ENCODE data around the gene SIN3A. TPM values are rescaled to one million over a fixed set of nuclear protein-coding genes. Genes with fewer than 3 reads are reported as not detected.
"Not testable (repeated sequence)": the region's sequence is repeated elsewhere in the genome, so short reads cannot be mapped to it uniquely, and the experiment has no call there.

Gene SIN3A
- total and polyA plus RNA-seq, 2 experiments from 2014 or later, result 19.2 to 41.1 TPM

GRCh38 chr15:75389791-75390382 lies 61.6 kb downstream of the SIN3A start:
- Histone ChIP-seq H3K4me1 (ENCODE audit: low read depth) (no peaks in the 10 kb centered on the region), H3K4me3 (no peak overlapping the region), H3K36me3 (peaks cover 83% of the 10 kb centered on the region), H3K27ac (no peak overlapping the region), H3K9me3 (ENCODE audit: low read depth) (no peaks in the 10 kb centered on the region), H3K27me3 (no peaks in the 10 kb centered on the region)
- DNase-seq (ENCODE audit: low read depth in 1 of 2, low spot score in 1 of 2), result no peak
- TF ChIP-seq, protein P1, sequence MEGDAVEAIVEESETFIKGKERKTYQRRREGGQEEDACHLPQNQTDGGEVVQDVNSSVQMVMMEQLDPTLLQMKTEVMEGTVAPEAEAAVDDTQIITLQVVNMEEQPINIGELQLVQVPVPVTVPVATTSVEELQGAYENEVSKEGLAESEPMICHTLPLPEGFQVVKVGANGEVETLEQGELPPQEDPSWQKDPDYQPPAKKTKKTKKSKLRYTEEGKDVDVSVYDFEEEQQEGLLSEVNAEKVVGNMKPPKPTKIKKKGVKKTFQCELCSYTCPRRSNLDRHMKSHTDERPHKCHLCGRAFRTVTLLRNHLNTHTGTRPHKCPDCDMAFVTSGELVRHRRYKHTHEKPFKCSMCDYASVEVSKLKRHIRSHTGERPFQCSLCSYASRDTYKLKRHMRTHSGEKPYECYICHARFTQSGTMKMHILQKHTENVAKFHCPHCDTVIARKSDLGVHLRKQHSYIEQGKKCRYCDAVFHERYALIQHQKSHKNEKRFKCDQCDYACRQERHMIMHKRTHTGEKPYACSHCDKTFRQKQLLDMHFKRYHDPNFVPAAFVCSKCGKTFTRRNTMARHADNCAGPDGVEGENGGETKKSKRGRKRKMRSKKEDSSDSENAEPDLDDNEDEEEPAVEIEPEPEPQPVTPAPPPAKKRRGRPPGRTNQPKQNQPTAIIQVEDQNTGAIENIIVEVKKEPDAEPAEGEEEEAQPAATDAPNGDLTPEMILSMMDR (IDR thresholded peaks at IDR 0.05; ENCODE audit: low read depth, low read length), result no peak

- not testable (repeated sequence) for H3K4me1 ChIP-seq (ENCODE audit: low read depth); H3K4me3 ChIP-seq; H3K27me3 ChIP-seq; H3K9me3 ChIP-seq (ENCODE audit: low read depth); H3K27ac ChIP-seq; DNase-seq (ENCODE audit: low read depth in 1 of 2, low spot score in 1 of 2)
- H3K36me3 ChIP-seq, result peaks cover 82% of the 10 kb centered on the region
Measured at GRCh38 chr15:75383986-75384385, 67.5 kb downstream of the SIN3A start.

DNA sequence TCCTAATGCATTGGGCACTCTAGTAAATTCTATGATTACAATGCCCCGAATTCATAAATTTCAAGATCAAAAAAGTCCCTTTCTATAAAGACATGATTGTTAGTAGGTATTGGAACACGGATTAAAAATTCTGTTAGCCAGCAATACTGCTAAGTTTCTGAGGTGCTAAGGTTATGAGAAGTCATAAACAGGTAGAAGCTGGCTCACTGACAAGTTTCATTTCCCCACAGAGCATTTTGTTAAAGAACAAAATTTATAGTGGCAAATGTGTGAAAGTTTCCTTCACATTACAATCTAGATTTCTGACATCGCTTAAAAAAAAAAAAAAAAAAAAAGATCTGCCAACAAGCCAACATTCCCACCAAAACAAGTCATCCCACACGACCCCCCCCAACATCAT lies 70.7 kb downstream of the SIN3A start:
- TF ChIP-seq, protein P1 (IDR thresholded peaks at IDR 0.05; ENCODE audit: low read depth, low read length), result no peak
- H3K4me1 ChIP-seq (ENCODE audit: low read depth), result no peaks in the 10 kb centered on the region
- H3K27ac ChIP-seq, result no peak overlapping the region
- peaks cover 74% of the 10 kb centered on the region for H3K36me3 ChIP-seq
- no peak for DNase-seq (ENCODE audit: low read depth in 1 of 2, low spot score in 1 of 2)
- no peak overlapping the region for H3K4me3 ChIP-seq
- no peaks in the 10 kb centered on the region for H3K9me3 ChIP-seq (ENCODE audit: low read depth)
- no peaks in the 10 kb centered on the region for H3K27me3 ChIP-seq

DNA sequence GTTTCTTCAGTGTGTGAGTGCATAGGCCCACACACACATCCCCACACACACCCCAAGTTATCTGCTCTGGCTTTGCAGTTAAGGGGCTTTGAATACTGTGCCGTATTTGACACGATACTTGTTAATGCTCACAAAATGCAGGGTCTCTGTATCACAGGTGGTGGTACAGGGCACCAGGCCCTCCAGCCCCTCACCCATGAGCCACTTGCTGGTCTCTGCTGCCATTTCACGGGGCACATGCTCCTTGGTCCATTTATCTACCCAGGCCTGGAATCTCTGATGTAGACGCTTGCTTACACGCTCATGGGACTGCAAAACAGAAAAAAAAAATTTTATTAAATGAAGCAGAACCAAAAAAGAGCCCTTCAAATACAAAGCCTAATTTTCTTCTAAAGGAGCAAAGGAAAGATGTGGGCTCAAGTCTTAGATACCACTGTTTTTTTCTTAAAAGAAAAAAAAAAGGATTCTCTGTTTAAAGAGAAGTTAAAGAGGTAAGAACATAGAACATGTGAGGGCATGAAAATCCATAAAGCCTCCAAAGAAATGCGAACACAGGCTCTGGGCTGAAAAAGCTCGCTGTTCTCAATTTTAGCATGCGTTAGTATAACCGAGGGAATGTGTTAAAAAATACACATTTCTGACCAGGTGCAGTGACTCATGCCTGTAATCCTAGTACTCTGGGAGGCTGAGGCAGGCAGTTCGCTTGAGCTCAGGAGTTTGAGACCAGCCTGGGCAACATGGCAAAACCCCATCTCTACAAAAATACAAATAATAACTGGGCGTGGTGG lies 79.4 kb downstream of the SIN3A start:
- Histone ChIP-seq H3K9me3 (ENCODE audit: low read depth) (no peaks in the 10 kb centered on the region), H3K4me1 (ENCODE audit: low read depth) (peaks cover 6% of the 10 kb centered on the region), H3K4me3 (no peak overlapping the region), H3K27me3 (no peaks in the 10 kb centered on the region), H3K36me3 (peaks cover 45% of the 10 kb centered on the region), H3K27ac (no peak overlapping the region)
- DNase-seq (ENCODE audit: low read depth in 1 of 2, low spot score in 1 of 2), result no peak
- TF ChIP-seq, protein P1 (IDR thresholded peaks at IDR 0.05; ENCODE audit: low read depth, low read length), result no peak

DNA sequence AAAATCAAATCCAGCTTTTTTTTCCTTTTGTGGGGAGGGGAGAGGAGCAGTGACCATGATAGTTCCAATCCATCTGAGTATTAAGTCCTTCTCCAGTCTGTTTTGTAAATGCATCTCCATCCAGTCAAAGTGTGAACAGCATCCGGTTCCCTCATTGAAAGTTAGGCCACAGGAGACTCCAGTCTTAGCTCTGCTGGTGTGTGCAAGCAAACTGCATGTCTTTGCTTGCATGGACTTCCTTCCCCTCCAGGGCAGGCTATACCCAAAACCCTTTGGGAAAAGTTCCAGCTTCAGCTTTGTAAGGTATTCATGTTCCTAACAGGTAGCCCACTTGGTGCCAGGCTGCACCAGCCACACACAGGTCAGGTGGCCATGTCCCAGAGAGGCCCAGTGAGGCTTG lies 80.0 kb downstream of the SIN3A start:
- Histone ChIP-seq H3K9me3 (ENCODE audit: low read depth) (no peaks in the 10 kb centered on the region), H3K4me1 (ENCODE audit: low read depth) (peaks cover 6% of the 10 kb centered on the region), H3K27ac (no peak overlapping the region), H3K36me3 (peaks cover 48% of the 10 kb centered on the region), H3K27me3 (no peaks in the 10 kb centered on the region), H3K4me3 (no peak overlapping the region)
- TF ChIP-seq, protein P1 (IDR thresholded peaks at IDR 0.05; ENCODE audit: low read depth, low read length), result no peak
- DNase-seq (ENCODE audit: low read depth in 1 of 2, low spot score in 1 of 2), result no peak

- Histone ChIP-seq H3K9me3 (ENCODE audit: low read depth) (no peaks in the 10 kb centered on the region), H3K27me3 (no peaks in the 10 kb centered on the region), H3K36me3 (peaks cover 47% of the 10 kb centered on the region), H3K4me3 (no peak overlapping the region), H3K4me1 (ENCODE audit: low read depth) (peaks cover 6% of the 10 kb centered on the region), H3K27ac (peak overlapping the region; percentile 94)
- DNase-seq (ENCODE audit: low read depth in 1 of 2, low spot score in 1 of 2), result no peak
- TF ChIP-seq, protein P1 (IDR thresholded peaks at IDR 0.05; ENCODE audit: low read depth, low read length), result no peak
Measured at GRCh38 chr15:75369897-75370581, 81.5 kb downstream of the SIN3A start.
